ENCODE results near the gene CFAP68. TPM values are rescaled to one million over a fixed set of nuclear protein-coding genes. Genes with fewer than 3 reads are reported as not detected.

CFAP68 gene
- total and polyA plus RNA-seq, 2 experiments from 2014 or later, result 9.9 to 52.8 TPM

DNA sequence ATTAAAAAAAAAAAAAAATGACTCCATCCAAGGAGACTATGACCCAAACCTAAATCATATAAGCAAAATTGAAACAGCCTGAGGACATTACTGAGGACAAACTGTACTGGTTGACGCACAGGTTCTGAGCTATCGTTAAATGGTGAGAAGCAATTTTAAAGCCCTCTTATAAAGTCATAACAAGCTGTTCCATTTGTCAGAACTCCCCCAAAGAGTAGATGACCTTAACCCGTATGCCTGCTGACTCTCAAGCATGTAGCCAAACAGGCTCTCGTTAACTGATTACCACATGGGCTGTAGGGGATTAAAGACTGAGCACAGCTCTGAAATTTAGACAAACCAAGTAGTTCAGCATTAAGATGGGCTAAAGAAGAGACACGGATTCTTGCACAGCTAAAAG is 30.0 kb downstream of the CFAP68 start (continued):
- TF ChIP-seq, protein P1, sequence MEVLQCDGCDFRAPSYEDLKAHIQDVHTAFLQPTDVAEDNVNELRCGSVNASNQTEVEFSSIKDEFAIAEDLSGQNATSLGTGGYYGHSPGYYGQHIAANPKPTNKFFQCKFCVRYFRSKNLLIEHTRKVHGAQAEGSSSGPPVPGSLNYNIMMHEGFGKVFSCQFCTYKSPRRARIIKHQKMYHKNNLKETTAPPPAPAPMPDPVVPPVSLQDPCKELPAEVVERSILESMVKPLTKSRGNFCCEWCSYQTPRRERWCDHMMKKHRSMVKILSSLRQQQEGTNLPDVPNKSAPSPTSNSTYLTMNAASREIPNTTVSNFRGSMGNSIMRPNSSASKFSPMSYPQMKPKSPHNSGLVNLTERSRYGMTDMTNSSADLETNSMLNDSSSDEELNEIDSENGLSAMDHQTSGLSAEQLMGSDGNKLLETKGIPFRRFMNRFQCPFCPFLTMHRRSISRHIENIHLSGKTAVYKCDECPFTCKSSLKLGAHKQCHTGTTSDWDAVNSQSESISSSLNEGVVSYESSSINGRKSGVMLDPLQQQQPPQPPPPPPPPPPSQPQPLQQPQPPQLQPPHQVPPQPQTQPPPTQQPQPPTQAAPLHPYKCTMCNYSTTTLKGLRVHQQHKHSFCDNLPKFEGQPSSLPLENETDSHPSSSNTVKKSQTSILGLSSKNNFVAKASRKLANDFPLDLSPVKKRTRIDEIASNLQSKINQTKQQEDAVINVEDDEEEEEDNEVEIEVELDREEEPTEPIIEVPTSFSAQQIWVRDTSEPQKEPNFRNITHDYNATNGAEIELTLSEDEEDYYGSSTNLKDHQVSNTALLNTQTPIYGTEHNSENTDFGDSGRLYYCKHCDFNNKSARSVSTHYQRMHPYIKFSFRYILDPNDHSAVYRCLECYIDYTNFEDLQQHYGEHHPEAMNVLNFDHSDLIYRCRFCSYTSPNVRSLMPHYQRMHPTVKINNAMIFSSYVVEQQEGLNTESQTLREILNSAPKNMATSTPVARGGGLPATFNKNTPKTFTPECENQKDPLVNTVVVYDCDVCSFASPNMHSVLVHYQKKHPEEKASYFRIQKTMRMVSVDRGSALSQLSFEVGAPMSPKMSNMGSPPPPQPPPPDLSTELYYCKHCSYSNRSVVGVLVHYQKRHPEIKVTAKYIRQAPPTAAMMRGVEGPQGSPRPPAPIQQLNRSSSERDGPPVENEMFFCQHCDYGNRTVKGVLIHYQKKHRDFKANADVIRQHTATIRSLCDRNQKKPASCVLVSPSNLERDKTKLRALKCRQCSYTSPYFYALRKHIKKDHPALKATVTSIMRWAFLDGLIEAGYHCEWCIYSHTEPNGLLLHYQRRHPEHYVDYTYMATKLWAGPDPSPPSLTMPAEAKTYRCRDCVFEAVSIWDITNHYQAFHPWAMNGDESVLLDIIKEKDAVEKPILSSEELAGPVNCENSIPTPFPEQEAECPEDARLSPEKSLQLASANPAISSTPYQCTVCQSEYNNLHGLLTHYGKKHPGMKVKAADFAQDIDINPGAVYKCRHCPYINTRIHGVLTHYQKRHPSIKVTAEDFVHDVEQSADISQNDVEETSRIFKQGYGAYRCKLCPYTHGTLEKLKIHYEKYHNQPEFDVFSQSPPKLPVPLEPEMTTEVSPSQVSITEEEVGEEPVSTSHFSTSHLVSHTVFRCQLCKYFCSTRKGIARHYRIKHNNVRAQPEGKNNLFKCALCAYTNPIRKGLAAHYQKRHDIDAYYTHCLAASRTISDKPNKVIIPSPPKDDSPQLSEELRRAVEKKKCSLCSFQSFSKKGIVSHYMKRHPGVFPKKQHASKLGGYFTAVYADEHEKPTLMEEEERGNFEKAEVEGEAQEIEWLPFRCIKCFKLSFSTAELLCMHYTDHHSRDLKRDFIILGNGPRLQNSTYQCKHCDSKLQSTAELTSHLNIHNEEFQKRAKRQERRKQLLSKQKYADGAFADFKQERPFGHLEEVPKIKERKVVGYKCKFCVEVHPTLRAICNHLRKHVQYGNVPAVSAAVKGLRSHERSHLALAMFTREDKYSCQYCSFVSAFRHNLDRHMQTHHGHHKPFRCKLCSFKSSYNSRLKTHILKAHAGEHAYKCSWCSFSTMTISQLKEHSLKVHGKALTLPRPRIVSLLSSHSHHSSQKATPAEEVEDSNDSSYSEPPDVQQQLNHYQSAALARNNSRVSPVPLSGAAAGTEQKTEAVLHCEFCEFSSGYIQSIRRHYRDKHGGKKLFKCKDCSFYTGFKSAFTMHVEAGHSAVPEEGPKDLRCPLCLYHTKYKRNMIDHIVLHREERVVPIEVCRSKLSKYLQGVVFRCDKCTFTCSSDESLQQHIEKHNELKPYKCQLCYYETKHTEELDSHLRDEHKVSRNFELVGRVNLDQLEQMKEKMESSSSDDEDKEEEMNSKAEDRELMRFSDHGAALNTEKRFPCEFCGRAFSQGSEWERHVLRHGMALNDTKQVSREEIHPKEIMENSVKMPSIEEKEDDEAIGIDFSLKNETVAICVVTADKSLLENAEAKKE (CRISPR knock-in tag; IDR thresholded peaks at IDR 0.05), result no peak
- no peak for TF ChIP-seq EZH2phosphoT487 (IDR thresholded peaks at IDR 0.05; ENCODE audit: unreplicated experiment)

DNA sequence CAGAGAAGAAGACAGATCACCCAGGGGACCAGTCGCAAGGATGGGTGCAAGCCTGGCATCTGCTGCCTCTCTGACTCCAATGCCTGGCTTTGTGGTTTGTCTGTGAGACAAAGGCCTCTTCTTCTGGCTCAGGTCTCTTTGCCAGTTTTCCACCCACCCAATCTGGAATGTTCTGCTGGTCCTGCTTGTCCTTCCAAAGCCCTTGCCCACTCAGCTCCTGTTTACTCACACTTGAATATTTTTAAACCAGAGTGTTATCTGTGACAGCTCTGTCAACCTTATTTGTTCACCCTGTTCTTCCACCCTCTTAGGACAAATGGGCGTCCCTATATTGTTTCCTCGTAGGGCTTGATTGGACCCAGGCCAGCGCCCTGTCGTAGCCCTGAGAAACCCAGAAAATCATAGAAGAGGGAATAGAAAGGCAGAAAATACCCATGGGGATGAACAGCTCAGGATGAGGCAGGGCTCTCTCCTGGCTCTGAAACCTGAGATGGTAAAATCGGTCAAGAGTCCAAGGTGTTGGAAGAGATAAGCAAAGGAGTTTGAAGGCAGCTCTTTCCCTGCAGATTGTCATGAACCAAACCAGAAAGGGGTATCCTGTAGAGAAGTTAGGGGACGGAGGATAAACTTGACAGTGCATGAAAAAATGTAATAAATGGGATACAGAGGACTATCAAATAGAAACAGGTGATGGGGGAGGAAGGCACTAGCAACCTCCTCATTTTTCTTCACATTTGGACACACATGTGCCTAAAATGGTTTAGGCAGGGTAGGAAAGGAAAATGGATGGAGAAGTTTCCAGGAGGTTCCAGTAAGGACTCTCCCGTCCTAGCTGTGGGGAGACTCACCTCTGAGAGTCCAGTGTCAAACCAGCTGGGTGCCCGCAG is 31.6 kb downstream of the CFAP68 start:
- no peaks in the 10 kb centered on the region for H3K36me3 Mint-ChIP-seq (ENCODE audit: low read depth)
- H3F3A ChIP-seq (replicated peaks; ENCODE audit: low read depth), result no peaks in the 10 kb centered on the region
- ATAC-seq (no peak), DNase-seq (ENCODE audit: low spot score) (no peak)
- H3K79me2 ChIP-seq (replicated peaks; ENCODE audit: insufficient read depth), result no peaks in the 10 kb centered on the region
- no peaks in the 10 kb centered on the region for H3K9me2 ChIP-seq (ENCODE audit: insufficient read depth)
- no peaks in the 10 kb centered on the region for H3K36me3 ChIP-seq (ENCODE audit: insufficient read depth)
- no peaks in the 10 kb centered on the region for H4K20me1 ChIP-seq (replicated peaks; ENCODE audit: insufficient read depth)
- no peaks in the 10 kb centered on the region for H3K27me3 ChIP-seq (ENCODE audit: insufficient read depth)
- peaks cover 8% of the 10 kb centered on the region for H3K27me3 Mint-ChIP-seq (ENCODE audit: insufficient read depth, low read depth, poor library complexity)
- no peak overlapping the region for H3K4me3 Mint-ChIP-seq
- H3K4me1 Mint-ChIP-seq, result peaks cover 30% of the 10 kb centered on the region
- no peak overlapping the region for H3K27ac Mint-ChIP-seq
- peak overlapping the region; percentile 91 for H2AFZ ChIP-seq
- no peak overlapping the region for H3K27ac ChIP-seq (ENCODE audit: low read depth)
- peaks cover 24% of the 10 kb centered on the region for H3K4me1 ChIP-seq (ENCODE audit: insufficient read depth)
- no peak overlapping the region for H3K4me3 ChIP-seq
- H3K9me3 Mint-ChIP-seq, result no peaks in the 10 kb centered on the region; the same call in 2 of the 3 replicates
- peak overlapping the region; percentile 75 for H3K4me2 ChIP-seq
- TF ChIP-seq, protein P2, sequence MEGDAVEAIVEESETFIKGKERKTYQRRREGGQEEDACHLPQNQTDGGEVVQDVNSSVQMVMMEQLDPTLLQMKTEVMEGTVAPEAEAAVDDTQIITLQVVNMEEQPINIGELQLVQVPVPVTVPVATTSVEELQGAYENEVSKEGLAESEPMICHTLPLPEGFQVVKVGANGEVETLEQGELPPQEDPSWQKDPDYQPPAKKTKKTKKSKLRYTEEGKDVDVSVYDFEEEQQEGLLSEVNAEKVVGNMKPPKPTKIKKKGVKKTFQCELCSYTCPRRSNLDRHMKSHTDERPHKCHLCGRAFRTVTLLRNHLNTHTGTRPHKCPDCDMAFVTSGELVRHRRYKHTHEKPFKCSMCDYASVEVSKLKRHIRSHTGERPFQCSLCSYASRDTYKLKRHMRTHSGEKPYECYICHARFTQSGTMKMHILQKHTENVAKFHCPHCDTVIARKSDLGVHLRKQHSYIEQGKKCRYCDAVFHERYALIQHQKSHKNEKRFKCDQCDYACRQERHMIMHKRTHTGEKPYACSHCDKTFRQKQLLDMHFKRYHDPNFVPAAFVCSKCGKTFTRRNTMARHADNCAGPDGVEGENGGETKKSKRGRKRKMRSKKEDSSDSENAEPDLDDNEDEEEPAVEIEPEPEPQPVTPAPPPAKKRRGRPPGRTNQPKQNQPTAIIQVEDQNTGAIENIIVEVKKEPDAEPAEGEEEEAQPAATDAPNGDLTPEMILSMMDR (conservative IDR thresholded peaks at IDR 0.05; ENCODE audit: low read depth in 2 of 2), result no peak
- TF ChIP-seq ZNF331 (CRISPR knock-in tag; IDR thresholded peaks at IDR 0.05; ENCODE audit: low read depth), result no peak
- no peak for TF ChIP-seq CREB1 (CRISPR knock-in tag; IDR thresholded peaks at IDR 0.05; ENCODE audit: low read depth)
- no peak for TF ChIP-seq NANOG (IDR thresholded peaks at IDR 0.05; ENCODE audit: borderline replicate concordance)
- TF ChIP-seq ZNF114 (CRISPR knock-in tag; IDR thresholded peaks at IDR 0.05), result no peak
- no peak for TF ChIP-seq EZH2 (IDR thresholded peaks at IDR 0.05; ENCODE audit: low read depth, unreplicated experiment)
- no peak for TF ChIP-seq STAT1 (IDR thresholded peaks at IDR 0.05; ENCODE audit: unreplicated experiment)
- no peak for TF ChIP-seq POLR2AphosphoS5 (IDR thresholded peaks at IDR 0.05; ENCODE audit: low read depth)
- TF ChIP-seq EZH2phosphoT487 (IDR thresholded peaks at IDR 0.05; ENCODE audit: unreplicated experiment), result no peak
- TF ChIP-seq, protein P3, sequence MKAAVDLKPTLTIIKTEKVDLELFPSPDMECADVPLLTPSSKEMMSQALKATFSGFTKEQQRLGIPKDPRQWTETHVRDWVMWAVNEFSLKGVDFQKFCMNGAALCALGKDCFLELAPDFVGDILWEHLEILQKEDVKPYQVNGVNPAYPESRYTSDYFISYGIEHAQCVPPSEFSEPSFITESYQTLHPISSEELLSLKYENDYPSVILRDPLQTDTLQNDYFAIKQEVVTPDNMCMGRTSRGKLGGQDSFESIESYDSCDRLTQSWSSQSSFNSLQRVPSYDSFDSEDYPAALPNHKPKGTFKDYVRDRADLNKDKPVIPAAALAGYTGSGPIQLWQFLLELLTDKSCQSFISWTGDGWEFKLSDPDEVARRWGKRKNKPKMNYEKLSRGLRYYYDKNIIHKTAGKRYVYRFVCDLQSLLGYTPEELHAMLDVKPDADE (IDR thresholded peaks at IDR 0.05), result no peak
- TF ChIP-seq JUNB (IDR thresholded peaks at IDR 0.05; ENCODE audit: unreplicated experiment), result no peak

Data from GM23338 (cell line).